ENCODE results near the gene ICE2.
"Not testable (repeated sequence)": the region's sequence is repeated elsewhere in the genome, so short reads cannot be mapped to it uniquely, and the experiment has no call there.

ICE2 gene

GRCh38 chr15:60442763-60443162, 36.2 kb downstream of the ICE2 start:
- DNase-seq (ENCODE audit: low spot score) = no peak

GRCh38 chr15:60442031-60442650, 36.8 kb downstream of the ICE2 start:
- DNase-seq (ENCODE audit: low spot score) = no peak

- DNase-seq (ENCODE audit: low spot score) = no peak
These were observed 37.6 kb downstream of the ICE2 start for GRCh38 chr15:60441331-60441730.

- DNase-seq (ENCODE audit: low spot score) = no peak
These were observed 40.3 kb downstream of the ICE2 start for GRCh38 chr15:60438646-60439045.

- DNase-seq (ENCODE audit: low spot score) = no peak
These were observed 50.0 kb downstream of the ICE2 start for GRCh38 chr15:60428935-60429334.

- DNase-seq (ENCODE audit: low spot score) = no peak
These were observed 52.0 kb downstream of the ICE2 start for GRCh38 chr15:60426870-60427508.

GRCh38 chr15:60425461-60425860, 53.5 kb downstream of the ICE2 start:
- DNase-seq (ENCODE audit: low spot score) = no peak

GRCh38 chr15:60424006-60424405, 54.9 kb downstream of the ICE2 start:
- no peak for DNase-seq (ENCODE audit: low spot score)

- DNase-seq (ENCODE audit: low spot score) = no peak
These were observed 55.4 kb downstream of the ICE2 start for GRCh38 chr15:60423537-60423936.

GRCh38 chr15:60421544-60421943, 57.4 kb downstream of the ICE2 start:
- DNase-seq (ENCODE audit: low spot score) = no peak

GRCh38 chr15:60420203-60420716, 58.7 kb downstream of the ICE2 start:
- no peak for DNase-seq (ENCODE audit: low spot score)

GRCh38 chr15:60419753-60420152, 59.2 kb downstream of the ICE2 start:
- DNase-seq (ENCODE audit: low spot score) = no peak

- no peak for DNase-seq (ENCODE audit: low spot score)
These were observed 60.8 kb downstream of the ICE2 start for GRCh38 chr15:60418096-60418495.

GRCh38 chr15:60417112-60417511, 61.8 kb downstream of the ICE2 start:
- no peak for DNase-seq (ENCODE audit: low spot score)

- no peak for DNase-seq (ENCODE audit: low spot score)
These were observed 62.5 kb downstream of the ICE2 start for GRCh38 chr15:60416484-60416883.

- no peak for DNase-seq (ENCODE audit: low spot score)
These were observed 64.8 kb downstream of the ICE2 start for GRCh38 chr15:60414016-60414682.

GRCh38 chr15:60413231-60413824, 65.6 kb downstream of the ICE2 start:
- DNase-seq (ENCODE audit: low spot score) = no peak

- not testable (repeated sequence) for DNase-seq (ENCODE audit: low spot score)
These were observed 66.1 kb downstream of the ICE2 start for GRCh38 chr15:60412807-60413206.

- no peak for DNase-seq (ENCODE audit: low spot score)
These were observed 67.0 kb downstream of the ICE2 start for GRCh38 chr15:60411774-60412425.

- DNase-seq (ENCODE audit: low spot score) = not testable (repeated sequence)
These were observed 68.6 kb downstream of the ICE2 start for GRCh38 chr15:60410350-60410749.

GRCh38 chr15:60408463-60408981, 70.4 kb downstream of the ICE2 start:
- DNase-seq (ENCODE audit: low spot score) = peak; percentile 61

GRCh38 chr15:60407415-60407805, 71.5 kb downstream of the ICE2 start:
- DNase-seq (ENCODE audit: low spot score) = no peak

Data from CD4-positive, alpha-beta T cell treated with Interleukin-2 at 100 ng/mL for 4 hours (primary cell).